SKM-1 (cell line): ENCODE results near the gene TRIM47.
"Not testable (repeated sequence)": the region's sequence is repeated elsewhere in the genome, so short reads cannot be mapped to it uniquely, and the experiment has no call there.

Experiments used
- DNase-seq: peaks from one replicate; lab custom pipeline; 2025; ENCODE audit not compliant: unreplicated experiment; lab: John Stamatoyannopoulos, UW

TRIM47 gene

GRCh38 chr17:75872434-75873351 is 5.7 kb downstream of the TRIM47 start:
- DNase-seq = no peak

- DNase-seq = not testable (repeated sequence)
Measured at GRCh38 chr17:75870228-75870627, 8.2 kb downstream of the TRIM47 start.

DNA sequence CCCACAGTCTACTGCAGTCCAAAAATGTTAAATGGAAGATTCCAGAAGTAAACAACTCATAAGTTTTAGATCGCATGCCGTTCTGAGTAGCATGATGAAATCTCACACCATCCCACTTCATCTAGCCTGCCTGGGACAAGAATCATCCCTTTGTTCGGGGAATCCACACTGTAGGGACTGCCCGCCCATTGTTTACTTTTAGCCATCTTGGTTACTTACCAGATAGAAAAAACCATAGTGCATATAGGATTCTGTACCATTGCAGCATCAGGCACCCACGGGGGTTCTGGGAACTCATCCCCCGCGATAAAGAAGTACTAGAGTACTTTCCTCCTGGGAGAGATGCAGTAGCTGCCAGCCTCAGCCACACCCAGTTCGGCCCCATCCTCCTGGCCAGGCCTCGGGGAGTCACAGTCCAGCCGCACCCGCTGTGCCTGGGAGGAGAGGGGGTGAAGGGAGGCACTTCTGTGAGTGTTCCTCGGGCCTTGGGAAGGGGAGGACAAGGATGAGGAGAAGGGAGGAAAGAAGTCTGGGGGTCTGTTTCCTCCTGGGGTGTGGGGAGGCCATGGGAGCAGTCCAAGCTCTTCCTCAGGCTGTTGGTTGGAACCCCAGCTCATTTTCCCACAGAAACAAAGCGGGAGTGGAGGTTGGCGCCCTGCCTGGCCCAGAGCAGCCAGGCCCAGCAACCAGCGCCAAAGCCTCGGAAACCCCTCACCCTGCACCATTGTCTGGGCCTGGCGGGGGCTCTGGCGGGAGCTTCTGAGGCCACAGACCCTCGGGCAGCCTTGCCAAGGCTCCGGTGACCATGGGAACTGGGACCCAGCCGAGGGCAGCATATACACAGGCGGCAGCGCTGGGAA is 8.9 kb downstream of the TRIM47 start:
- no peak for DNase-seq

DNA sequence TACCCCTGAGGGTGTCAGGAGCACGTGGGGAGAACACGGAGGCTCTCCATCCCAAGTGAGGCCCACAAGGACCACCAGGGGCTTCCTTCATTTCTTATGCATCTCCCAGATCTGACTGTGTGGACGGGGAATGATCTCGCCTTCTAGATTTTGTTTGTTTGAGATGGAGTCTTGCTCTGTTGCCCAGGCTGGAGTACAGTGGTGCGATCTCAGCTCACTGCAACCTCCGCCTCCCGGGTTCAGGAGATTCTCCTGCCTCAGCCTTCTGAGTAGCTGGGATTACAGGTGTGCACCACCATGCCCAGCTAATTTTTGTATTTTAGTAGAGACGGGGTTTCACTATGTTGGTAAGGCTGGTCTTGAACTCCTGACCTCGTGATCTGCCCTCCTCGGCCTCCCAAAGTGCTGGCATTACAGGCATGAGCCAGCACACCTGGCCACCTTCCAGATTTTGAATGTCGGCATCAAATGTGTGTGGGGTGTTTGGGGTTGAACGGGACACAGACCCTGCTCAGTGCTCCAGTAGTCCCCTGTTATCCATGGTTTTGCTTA is 9.6 kb downstream of the TRIM47 start:
- not testable (repeated sequence) for DNase-seq

DNA sequence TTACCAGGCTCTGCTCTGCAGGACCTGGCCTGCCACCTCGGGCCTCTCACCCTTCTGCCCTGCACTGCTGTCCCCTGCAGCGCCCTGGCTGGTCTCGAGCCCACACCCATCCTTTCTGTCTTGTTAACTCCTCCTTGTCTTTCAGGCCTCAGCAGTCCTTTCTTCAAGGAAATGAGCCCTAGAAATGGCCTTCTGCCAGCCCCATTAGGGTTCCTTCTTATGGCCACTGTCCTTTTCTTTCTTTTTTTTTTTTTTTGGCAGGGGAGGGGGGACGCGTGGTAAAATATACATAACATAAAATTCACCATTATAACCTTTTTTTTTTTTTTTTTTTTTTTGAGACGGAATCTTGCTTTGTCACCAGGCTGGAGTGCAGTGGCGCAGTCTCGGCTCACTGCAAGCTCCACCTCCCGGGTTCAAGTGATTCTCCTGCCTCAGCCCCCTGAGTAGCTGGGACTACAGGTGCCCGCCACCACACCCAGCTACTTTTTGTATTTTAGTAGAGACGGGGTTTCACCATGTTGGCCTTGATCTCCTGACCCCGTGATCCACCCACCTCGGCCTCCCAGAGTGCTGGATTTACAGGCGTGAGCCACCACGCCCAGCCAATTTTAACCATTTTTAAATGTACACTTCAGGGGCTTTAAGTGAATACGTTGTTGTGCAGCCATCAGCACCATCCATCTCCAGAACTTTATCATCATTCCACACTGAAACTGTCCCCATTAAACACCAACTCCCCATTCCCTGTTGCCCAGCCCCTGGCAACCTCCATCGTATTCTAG is 12.8 kb downstream of the TRIM47 start:
- DNase-seq = not testable (repeated sequence)

GRCh38 chr17:75864887-75865286 is 13.5 kb downstream of the TRIM47 start:
- not testable (repeated sequence) for DNase-seq

DNA sequence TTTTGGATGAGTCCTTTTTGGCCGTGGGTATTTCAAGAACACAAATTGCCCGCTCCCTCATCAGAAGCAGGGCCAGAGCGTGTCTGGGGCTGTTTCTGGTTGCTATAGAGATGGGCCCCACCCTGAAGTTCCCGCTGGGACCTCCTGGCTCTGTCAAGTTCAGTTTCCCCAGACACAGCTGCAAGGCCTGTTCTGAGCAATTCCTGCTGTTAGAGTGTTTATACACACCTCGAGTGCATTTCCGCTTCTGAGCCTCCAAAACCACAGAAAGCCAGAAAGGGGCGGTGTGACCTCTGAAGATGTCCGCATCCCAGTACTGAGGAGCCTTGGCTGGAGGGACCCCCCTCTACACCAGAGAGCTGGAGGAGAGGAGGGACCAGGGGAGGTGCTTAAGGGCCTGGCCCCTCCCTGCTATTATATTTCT is 13.9 kb downstream of the TRIM47 start:
- no peak for DNase-seq

DNA sequence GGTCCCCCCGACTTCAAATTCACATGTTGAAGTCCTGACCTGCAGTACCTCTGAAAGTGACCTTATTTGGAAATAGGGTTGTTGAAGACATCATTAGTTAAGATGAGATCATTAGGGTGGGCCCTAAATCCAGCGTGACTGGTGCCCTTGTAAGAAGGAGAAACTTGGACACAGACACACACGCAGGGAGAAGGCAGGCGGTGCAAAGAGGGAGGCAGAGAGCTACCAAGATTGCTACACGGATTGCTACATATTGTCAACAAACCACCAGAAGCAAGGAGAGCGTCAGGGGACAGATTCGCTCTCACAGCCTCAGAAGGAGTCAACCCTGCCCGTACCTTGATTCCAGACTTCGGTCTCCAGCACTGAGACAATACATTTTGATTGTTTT is 16.5 kb downstream of the TRIM47 start:
- no peak for DNase-seq

- DNase-seq = not testable (repeated sequence)
Measured at GRCh38 chr17:75859358-75859757, 19.0 kb downstream of the TRIM47 start.

DNA sequence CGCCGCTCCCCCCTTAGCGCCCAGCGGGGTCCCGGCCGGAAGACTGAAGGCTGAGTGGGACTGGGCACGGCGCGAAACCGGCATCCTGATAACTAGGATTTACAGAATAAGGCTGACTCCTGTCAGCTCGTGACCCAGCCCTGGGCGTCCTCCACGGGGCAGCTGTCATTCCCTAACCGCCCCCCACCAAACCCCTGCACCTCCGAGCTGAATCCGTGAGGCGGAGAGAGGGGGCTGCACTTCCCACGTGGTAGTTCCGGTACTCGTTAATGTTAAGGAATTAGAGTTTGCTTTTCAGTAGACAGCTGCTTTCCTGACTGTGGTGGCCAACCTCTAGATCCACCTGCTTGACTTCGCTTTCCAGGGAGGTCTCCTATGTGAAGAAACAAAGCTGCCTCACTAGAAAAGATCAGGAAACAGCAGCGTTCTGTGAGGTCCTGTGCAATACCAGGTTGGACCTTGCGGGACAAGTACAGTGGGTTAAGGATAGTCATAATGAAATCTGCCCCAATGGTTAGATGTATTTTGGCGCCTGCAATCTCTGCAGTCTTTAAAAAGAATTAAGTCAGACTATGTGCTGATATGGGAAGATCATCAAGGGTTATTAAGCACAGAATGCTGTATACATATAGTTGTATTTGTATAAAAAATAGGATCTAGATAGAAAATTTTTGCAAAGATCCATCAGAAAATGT is 22.2 kb downstream of the TRIM47 start:
- no peak for DNase-seq

DNA sequence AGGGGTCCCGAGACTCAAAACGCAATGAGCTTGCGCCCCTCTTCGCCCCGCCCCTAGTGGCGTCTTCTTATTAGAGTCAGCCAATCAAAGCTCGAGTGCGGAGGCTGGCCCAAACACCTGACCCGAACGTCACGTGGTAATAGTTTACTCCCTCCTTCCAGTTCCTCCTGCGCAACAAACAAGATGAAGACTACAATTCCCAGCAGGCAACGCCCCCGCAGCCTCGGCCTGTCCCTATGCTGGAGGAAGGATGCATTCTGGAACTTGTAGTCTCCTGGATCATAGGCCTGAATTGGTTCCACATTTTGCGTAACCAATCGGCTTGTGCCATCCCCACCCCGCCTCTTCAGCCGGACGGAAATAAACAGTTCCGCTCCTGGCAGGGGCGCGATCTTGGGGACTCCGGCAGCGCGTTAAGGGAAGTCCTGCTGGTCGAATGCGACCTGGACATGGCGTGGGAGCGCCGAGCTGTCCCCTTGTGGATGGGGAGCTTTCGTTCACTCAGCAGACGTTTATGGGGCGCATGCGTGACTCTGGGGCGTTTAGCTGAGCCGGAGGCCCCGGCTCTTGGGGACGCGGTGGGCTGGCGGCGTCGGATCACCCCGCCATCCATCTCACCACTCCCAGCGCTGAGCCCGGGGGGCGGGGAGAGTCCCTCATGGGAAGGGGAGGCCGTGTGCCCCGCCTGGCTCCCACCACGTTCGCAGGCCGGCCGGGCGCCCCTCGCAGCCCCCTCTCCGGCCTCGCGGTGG is 22.9 kb downstream of the TRIM47 start, which contains the start of gene WBP2:
WBP2 (minus strand) TSS at position 26 of the 752 bp plus-strand sequence. CDS start 38 bp downstream, outside the sequence.
- peak; percentile 100 for DNase-seq

- no peak for DNase-seq
Measured at GRCh38 chr17:75854881-75855309, 23.5 kb downstream of the TRIM47 start.

GRCh38 chr17:75854101-75854748 is 24.2 kb downstream of the TRIM47 start:
- no peak for DNase-seq

DNA sequence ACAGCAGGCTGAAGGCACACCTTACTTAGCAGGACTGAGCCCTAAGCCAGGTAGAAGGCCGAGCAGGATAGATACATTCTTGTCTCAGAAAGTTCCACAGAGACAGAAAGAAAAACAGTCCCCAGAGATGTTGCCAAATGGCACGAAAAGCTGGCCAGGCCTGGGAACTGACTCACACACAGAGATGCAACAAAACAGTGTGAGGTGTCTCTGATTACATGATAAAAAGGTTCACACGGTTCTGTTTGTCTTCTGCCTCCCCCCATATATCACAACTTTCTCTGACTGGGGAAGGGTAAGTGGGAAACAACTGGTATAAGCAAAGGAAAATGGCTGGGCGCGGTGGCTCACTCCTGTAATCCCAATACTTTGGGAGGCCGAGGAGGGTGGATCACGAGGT is 24.9 kb downstream of the TRIM47 start:
- DNase-seq = no peak

GRCh38 chr17:75851693-75851991 is 26.7 kb downstream of the TRIM47 start:
- not testable (repeated sequence) for DNase-seq

GRCh38 chr17:75850928-75851692 is 27.3 kb downstream of the TRIM47 start:
- no peak for DNase-seq

- DNase-seq = no peak
Measured at GRCh38 chr17:75849724-75850123, 28.7 kb downstream of the TRIM47 start.

DNA sequence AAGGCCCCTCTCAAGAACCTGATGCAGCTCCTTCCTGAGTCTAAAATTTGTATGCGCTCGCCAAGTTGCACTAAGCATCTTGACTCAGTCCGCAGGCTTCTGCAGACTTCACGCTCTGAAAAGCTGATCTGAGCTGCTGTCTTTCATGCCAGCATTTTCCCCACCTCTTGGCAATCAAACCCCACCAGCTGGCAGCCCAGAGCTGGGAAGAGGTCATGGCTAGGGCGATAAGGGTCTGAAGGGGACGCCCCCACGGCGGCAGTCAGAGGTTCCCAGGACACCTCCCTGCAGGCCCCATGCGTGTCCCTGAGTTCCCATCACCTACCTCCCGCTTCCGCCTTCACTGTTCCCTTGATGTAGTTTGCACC is 29.1 kb downstream of the TRIM47 start:
- no peak for DNase-seq
